Bronchial epithelial cell (primary cell): ENCODE data around the gene MTA3. TPM values are rescaled to one million over a fixed set of nuclear protein-coding genes. Genes with fewer than 3 reads are reported as not detected.
A peak's percentile ranks its signal among the peaks of the same experiment; 100 is the strongest.

Source experiments
- DNase-seq: peaks from one replicate; pipeline ENCODE4 v3.0.0-alpha.2; 2010; ENCODE audit warnings: low read depth
- FAIRE-seq: peaks from 2 replicates; lab custom pipeline; 2011; peaks lifted over from hg19 to GRCh38; lab: Jason Lieb, UNC
- H3K27me3 ChIP-seq: 2 replicates; pipeline ENCODE4 v1.5.1; 2011; ENCODE audit warnings: low read length; ENCODE audit not compliant: control insufficient read depth, insufficient read depth
- H3K36me3 ChIP-seq: 2 replicates; pipeline ENCODE4 v1.5.1; 2011; ENCODE audit warnings: low read length; ENCODE audit not compliant: control insufficient read depth, insufficient read depth
- H3K4me3 ChIP-seq: 2 replicates; pipeline ENCODE4 v1.5.1; 2011; ENCODE audit warnings: mild to moderate bottlenecking, low read depth, low read length, control low read depth
- total RNA-seq: library from RNA; depleted of rRNA; stranded (reverse); fragments of >200 nt; gene quantifications from 2 replicates; pipeline ENCODE4 v1.2.1, GENCODE V29; 2014
- TF ChIP-seq, protein P1 (sequence below): IDR thresholded peaks from 2 replicates; pipeline ENCODE4 v1.5.1; 2011; ENCODE audit warnings: mild to moderate bottlenecking, moderate library complexity, low read length, control low read depth, inconsistent platforms; ENCODE audit not compliant: insufficient read depth, severe bottlenecking

MTA3 gene
- total RNA-seq, 1 donor from 2014 or later: 18.2 TPM

DNA sequence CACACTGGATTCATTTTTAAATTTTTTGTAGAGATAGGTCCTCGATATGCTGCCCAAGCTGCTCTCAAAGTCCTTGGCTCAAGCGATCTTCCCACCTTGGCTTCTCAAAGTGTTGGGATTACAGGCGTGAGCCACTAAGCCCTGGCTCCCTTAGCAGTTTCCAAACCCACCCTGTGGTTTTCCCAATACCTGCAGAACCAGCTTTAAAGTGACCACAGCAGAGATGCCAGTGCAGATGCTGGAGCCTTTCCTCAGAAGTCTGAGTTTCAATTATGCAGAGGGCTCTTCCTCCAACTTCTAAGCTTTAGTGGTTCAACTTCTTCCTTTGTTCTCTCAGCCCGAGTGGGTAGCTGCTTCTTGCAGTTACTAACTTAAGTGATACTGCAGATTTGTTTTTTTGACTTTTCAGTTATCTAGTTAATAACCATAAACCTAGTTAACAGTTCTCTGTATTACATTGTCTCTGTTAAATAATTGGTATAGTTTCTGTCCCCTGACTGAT is 232.1 kb downstream of the MTA3 start:
- TF ChIP-seq, protein P1, sequence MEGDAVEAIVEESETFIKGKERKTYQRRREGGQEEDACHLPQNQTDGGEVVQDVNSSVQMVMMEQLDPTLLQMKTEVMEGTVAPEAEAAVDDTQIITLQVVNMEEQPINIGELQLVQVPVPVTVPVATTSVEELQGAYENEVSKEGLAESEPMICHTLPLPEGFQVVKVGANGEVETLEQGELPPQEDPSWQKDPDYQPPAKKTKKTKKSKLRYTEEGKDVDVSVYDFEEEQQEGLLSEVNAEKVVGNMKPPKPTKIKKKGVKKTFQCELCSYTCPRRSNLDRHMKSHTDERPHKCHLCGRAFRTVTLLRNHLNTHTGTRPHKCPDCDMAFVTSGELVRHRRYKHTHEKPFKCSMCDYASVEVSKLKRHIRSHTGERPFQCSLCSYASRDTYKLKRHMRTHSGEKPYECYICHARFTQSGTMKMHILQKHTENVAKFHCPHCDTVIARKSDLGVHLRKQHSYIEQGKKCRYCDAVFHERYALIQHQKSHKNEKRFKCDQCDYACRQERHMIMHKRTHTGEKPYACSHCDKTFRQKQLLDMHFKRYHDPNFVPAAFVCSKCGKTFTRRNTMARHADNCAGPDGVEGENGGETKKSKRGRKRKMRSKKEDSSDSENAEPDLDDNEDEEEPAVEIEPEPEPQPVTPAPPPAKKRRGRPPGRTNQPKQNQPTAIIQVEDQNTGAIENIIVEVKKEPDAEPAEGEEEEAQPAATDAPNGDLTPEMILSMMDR: no peak
- no peaks in the 10 kb centered on the region for H3K36me3 ChIP-seq
- no peak for DNase-seq
- FAIRE-seq: no peak
- H3K27me3 ChIP-seq: no peaks in the 10 kb centered on the region
- H3K4me3 ChIP-seq: no peak overlapping the region

DNA sequence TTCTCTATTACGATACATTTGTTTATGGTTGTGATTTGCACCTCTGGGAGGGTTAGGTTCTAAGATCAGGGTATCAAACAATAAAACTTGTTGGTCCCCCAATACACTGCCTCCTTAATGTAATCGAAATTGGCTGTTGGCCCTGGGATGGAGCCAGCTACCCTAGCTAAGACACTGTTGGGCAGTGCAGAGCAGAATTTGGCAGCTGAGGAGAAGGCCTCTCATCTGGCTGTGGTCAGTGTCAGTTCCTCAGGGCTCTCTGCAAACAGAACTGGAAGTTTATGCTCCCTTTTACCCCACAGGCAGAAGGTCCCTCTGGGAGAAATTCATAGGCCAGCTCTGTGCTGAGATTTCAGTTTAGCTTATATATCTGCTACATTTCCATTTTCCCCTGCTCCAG is 232.5 kb downstream of the MTA3 start:
- H3K36me3 ChIP-seq: no peaks in the 10 kb centered on the region
- TF ChIP-seq, protein P1: no peak
- DNase-seq: no peak
- no peaks in the 10 kb centered on the region for H3K27me3 ChIP-seq
- H3K4me3 ChIP-seq: no peak overlapping the region
- no peak for FAIRE-seq

DNA sequence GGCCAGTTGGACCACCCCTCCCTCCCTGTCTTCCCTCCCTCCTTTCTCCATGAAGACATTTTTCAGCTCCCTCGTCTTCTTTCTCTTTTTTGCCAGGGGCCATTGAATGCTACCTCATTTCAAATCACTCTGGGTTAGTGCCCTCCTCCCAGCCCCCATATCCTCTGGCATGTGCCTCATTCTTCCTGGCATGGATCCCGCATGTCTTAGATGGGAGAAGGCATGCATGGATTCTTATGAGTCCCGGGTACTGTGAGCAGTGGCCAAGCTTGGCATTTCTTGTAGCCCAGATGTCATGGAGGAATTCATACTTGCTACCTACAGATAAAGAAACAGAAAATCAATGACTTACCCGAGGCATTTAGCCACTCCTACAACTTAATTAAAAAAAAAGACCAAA is 232.9 kb downstream of the MTA3 start:
- H3K4me3 ChIP-seq: no peak overlapping the region
- no peak for FAIRE-seq

DNA sequence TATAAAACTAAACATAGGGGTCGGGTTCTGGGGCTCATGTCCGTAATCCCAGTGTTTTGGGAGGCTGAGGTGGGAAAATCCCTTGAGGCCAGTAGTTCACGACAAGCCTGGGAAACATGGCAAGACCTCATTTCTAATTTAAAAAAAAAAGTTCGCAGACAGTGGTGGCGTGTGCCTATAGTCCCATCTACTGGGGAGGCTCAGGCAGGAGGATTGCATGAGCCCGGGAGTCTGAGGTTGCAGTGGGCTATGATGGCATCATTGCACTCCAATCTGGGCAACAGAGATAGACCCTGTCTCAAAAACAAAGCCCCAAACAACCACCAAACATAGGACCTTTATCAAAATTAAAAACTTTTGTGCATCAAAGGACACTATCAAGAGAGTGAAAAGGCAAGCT is 233.7 kb downstream of the MTA3 start:
- FAIRE-seq (no peak), DNase-seq (no peak)
- no peaks in the 10 kb centered on the region for H3K27me3 ChIP-seq
- no peak overlapping the region for H3K4me3 ChIP-seq
- TF ChIP-seq, protein P1: no peak
- H3K36me3 ChIP-seq: no peaks in the 10 kb centered on the region

More for the DNA sequence above, 232.9 kb downstream of the MTA3 start:
- TF ChIP-seq, protein P1: no peak
- Histone ChIP-seq H3K36me3 (no peaks in the 10 kb centered on the region), H3K27me3 (no peaks in the 10 kb centered on the region)
- no peak for DNase-seq

DNA sequence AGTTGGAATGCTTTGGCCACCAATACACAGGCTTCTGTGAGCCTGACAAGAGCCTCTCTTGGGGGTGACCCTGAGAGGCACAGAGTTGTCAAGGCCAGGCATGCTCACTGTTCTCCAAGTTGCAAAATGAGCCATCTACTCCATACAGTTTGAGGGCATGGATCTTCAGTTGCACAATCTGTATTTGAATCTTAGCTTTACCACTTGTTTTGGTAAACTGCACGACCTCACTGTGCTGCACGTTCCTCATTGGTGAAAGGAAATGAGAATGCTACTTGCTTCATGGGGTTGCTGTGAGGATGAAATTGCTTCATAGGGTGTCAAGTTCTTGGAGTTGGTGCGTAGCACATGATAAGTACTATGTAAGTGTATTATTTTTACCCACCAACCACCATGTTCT is 235.9 kb downstream of the MTA3 start:
- no peaks in the 10 kb centered on the region for H3K27me3 ChIP-seq

More for the DNA sequence above, 235.9 kb downstream of the MTA3 start:
- no peaks in the 10 kb centered on the region for H3K36me3 ChIP-seq
- TF ChIP-seq, protein P1: no peak
- peak; percentile 58 for DNase-seq
- no peak for FAIRE-seq
- H3K4me3 ChIP-seq: no peak overlapping the region
